GM18505 (cell line): Measurements from ENCODE around the gene CDC25B.

Experiments used
- ATAC-seq: cut with Tn5 transposase; IDR thresholded peaks from one replicate; pipeline ENCODE4 v1.9.1; 2021; ENCODE audit not compliant: unreplicated experiment
- POLR2A ChIP-seq: IDR thresholded peaks from 4 replicates; pipeline ENCODE4 v1.6.1; 2011; ENCODE audit warnings: borderline replicate concordance; ENCODE audit not compliant: insufficient read depth, insufficient read length; ENCODE audit errors: extremely low read depth

CDC25B gene

GRCh38 chr20:3795511-3796468 lies at the start of gene CDC25B:
TSS of gene CDC25B (plus strand) at chr20:3796310. CDS start at chr20:3796532, 222 bp downstream.
- ATAC-seq = peak; percentile 68
- TF ChIP-seq POLR2A = peak; percentile 65

GRCh38 chr20:3747471-3747870 lies 48.6 kb upstream of the CDC25B start:
- ATAC-seq = no peak
- no peak for TF ChIP-seq POLR2A

- no peak for TF ChIP-seq POLR2A
Measured at GRCh38 chr20:3748073-3748472, 48.0 kb upstream of the CDC25B start.

GRCh38 chr20:3749087-3749688 lies 46.9 kb upstream of the CDC25B start:
- TF ChIP-seq POLR2A = no peak
- ATAC-seq = no peak

More at GRCh38 chr20:3748073-3748472, 48.0 kb upstream of the CDC25B start:
- ATAC-seq = no peak

GRCh38 chr20:3749689-3750531 lies 46.2 kb upstream of the CDC25B start:
- TF ChIP-seq POLR2A = no peak
- ATAC-seq = no peak

- no peak for ATAC-seq
- TF ChIP-seq POLR2A = no peak
Measured at GRCh38 chr20:3751305-3751674, 44.8 kb upstream of the CDC25B start.

GRCh38 chr20:3751675-3752385 lies 44.3 kb upstream of the CDC25B start:
- no peak for TF ChIP-seq POLR2A
- ATAC-seq = no peak

- ATAC-seq = no peak
- no peak for TF ChIP-seq POLR2A
Measured at GRCh38 chr20:3752386-3752759, 43.7 kb upstream of the CDC25B start.

GRCh38 chr20:3753098-3753497 lies 43.0 kb upstream of the CDC25B start:
- no peak for TF ChIP-seq POLR2A
- peak; percentile 47 for ATAC-seq

- no peak for ATAC-seq
- TF ChIP-seq POLR2A = no peak
Measured at GRCh38 chr20:3753501-3754275, 42.4 kb upstream of the CDC25B start.

GRCh38 chr20:3754276-3754630 lies 41.9 kb upstream of the CDC25B start:
- no peak for ATAC-seq
- TF ChIP-seq POLR2A = no peak

- no peak for TF ChIP-seq POLR2A
Measured at GRCh38 chr20:3755269-3755668, 40.8 kb upstream of the CDC25B start.

More at GRCh38 chr20:3755269-3755668, 40.8 kb upstream of the CDC25B start:
- ATAC-seq = no peak
